PC-9 (cell line): ENCODE data around the gene TGFB1. TPM values are rescaled to one million over a fixed set of nuclear protein-coding genes. Genes with fewer than 3 reads are reported as not detected.

Source experiments
- BruUV-seq: library from RNA; stranded (reverse); fragments of 400-500 nt; replicated peaks from 2 replicates; lab custom pipeline; 2021; lab: Mats Ljungman, UMichigan
- CTCF ChIA-PET: fragments of 300-600 bp; sonication (Branson Sonifier 250); formaldehyde crosslinking; loops from one replicate; lab custom pipeline; 2022; ENCODE audit warnings: antibody characterized with exemption; lab: Charles Lee
- POLR2A ChIA-PET: fragments of 300-600 bp; sonication (Branson Sonifier 250); formaldehyde crosslinking; loops from one replicate; lab custom pipeline; 2022; ENCODE audit warnings: antibody characterized with exemption; ENCODE audit not compliant: unreplicated experiment; lab: Charles Lee
- DNase-seq, 2 experiments: peaks; one replicate each; pipeline versions ENCODE4 v3.0.0 to v3.0.0-alpha.2; 2015 to 2022; ENCODE audit warnings: mixed read lengths in 1 of 2
- H2AFZ ChIP-seq: fragments of 200-600 bp; sonication (generic); 2 replicates; pipeline ENCODE4 v1.8.1; 2017; ENCODE audit warnings: antibody characterized with exemption
- H3F3A ChIP-seq: fragments of 200-600 bp; sonication (generic); 2 replicates; pipeline ENCODE4 v1.8.1; 2017; ENCODE audit warnings: antibody characterized with exemption, mild to moderate bottlenecking, low read depth; ENCODE audit not compliant: insufficient read depth
- H3K27ac ChIP-seq: fragments of 200-600 bp; sonication (generic); 2 replicates; pipeline ENCODE4 v1.6.1; 2016; ENCODE audit warnings: mixed run types
- H3K27me3 ChIP-seq: fragments of 200-600 bp; sonication (generic); 2 replicates; pipeline ENCODE4 v1.6.1; 2016; ENCODE audit warnings: low read depth, mixed run types; ENCODE audit not compliant: insufficient read depth
- H3K36me3 ChIP-seq: fragments of 200-600 bp; sonication (generic); 2 replicates; pipeline ENCODE4 v1.6.1; 2016; ENCODE audit warnings: low read depth, mixed run types
- H3K4me1 ChIP-seq: fragments of 200-600 bp; sonication (generic); replicated peaks from 2 replicates; pipeline ENCODE4 v1.6.1; 2016; ENCODE audit warnings: mixed run types; ENCODE audit not compliant: insufficient read depth
- H3K4me2 ChIP-seq: fragments of 200-600 bp; sonication (generic); 2 replicates; pipeline ENCODE4 v1.6.1; 2017; ENCODE audit warnings: mixed run types
- H3K4me3 ChIP-seq: fragments of 200-600 bp; sonication (generic); 2 replicates; pipeline ENCODE4 v1.6.1; 2016; ENCODE audit warnings: mixed run types
- H3K79me2 ChIP-seq: fragments of 200-600 bp; sonication (generic); 2 replicates; pipeline ENCODE4 v1.6.1; 2017; ENCODE audit warnings: low read depth, mixed run types
- H3K9me2 ChIP-seq: fragments of 200-600 bp; sonication (generic); 2 replicates; pipeline ENCODE4 v1.8.1; 2017; ENCODE audit warnings: mild to moderate bottlenecking; ENCODE audit not compliant: insufficient read depth
- H3K9me3 ChIP-seq: fragments of 200-600 bp; sonication (generic); 2 replicates; pipeline ENCODE4 v1.8.1; 2016; ENCODE audit warnings: low read depth; ENCODE audit not compliant: insufficient read depth
- H4K20me1 ChIP-seq: fragments of 200-600 bp; sonication (generic); 2 replicates; pipeline ENCODE4 v1.8.1; 2017; ENCODE audit not compliant: insufficient read depth
- CTCF ChIP-seq: fragments of 200-600 bp; sonication (generic); conservative IDR thresholded peaks from 2 replicates; pipeline ENCODE4 v1.6.1; 2017; ENCODE audit warnings: mixed run types, antibody characterized with exemption, mild to moderate bottlenecking, moderate library complexity
- EZH2 ChIP-seq: fragments of 200-600 bp; sonication (generic); IDR thresholded peaks from 2 replicates; pipeline ENCODE4 v1.8.0; 2017; ENCODE audit warnings: antibody characterized with exemption, low read depth
- intact Hi-C: fragments of 100-400 bp; cut with micrococcal nuclease; formaldehyde crosslinking; loops from one replicate; pipeline ENCODE4 v1.10.0; 2022; ENCODE audit not compliant: unreplicated experiment
- total RNA-seq: library from RNA; stranded (reverse); gene quantifications from 2 replicates; pipeline ENCODE4 v1.2.3, GENCODE V29; 2021

Gene TGFB1
- total RNA-seq, 1 experiment from 2014 or later: 67.9 TPM

GRCh38 chr19:41298348-41298964 is 55.3 kb downstream of the TGFB1 start:
- no TSS peak for BruUV-seq
- H3K27me3 ChIP-seq: no peaks in the 10 kb centered on the region
- H3K4me3 ChIP-seq: no peak overlapping the region
- H3K9me3 ChIP-seq: no peaks in the 10 kb centered on the region
- peaks cover 15% of the 10 kb centered on the region for H4K20me1 ChIP-seq
- peaks cover 38% of the 10 kb centered on the region for H3K36me3 ChIP-seq
- H3K4me2 ChIP-seq: no peak overlapping the region
- intact Hi-C loops: no loop called here
- no peaks in the 10 kb centered on the region for H3K4me1 ChIP-seq
- no peaks in the 10 kb centered on the region for H3K79me2 ChIP-seq
- TF ChIP-seq EZH2 (no peak), CTCF (no peak)
- CTCF ChIA-PET: interaction anchor here (0.6 kb wide), 1 partner anchor 57 kb away, joined by 9 read pairs; no protein-coding TSS in a partner anchor
- POLR2A ChIA-PET: no interaction called here
- H3K9me2 ChIP-seq: no peaks in the 10 kb centered on the region
- no peak overlapping the region for H2AFZ ChIP-seq
- H3K27ac ChIP-seq: no peak overlapping the region
- peaks cover 18% of the 10 kb centered on the region; the same call in 1 of the 2 replicates for H3F3A ChIP-seq
- DNase-seq: no peak

GRCh38 chr19:41297628-41298347 is 55.9 kb downstream of the TGFB1 start:
- Histone ChIP-seq H4K20me1 (peaks cover 15% of the 10 kb centered on the region), H3K36me3 (peaks cover 44% of the 10 kb centered on the region), H3K4me2 (no peak overlapping the region), H3K9me3 (no peaks in the 10 kb centered on the region), H3K4me1 (no peaks in the 10 kb centered on the region), H3K4me3 (no peak overlapping the region), H3F3A (peaks cover 18% of the 10 kb centered on the region; the same call in 1 of the 2 replicates), H3K79me2 (no peaks in the 10 kb centered on the region), H3K9me2 (no peaks in the 10 kb centered on the region), H3K27me3 (no peaks in the 10 kb centered on the region), H3K27ac (no peak overlapping the region), H2AFZ (no peak overlapping the region)
- ChIA-PET CTCF (no interaction called here), POLR2A (no interaction called here)
- intact Hi-C loops: no loop called here
- BruUV-seq: no TSS peak
- no peak for DNase-seq
- TF ChIP-seq EZH2 (no peak), CTCF (no peak)

GRCh38 chr19:41296433-41296871 is 57.3 kb downstream of the TGFB1 start:
- H3K79me2 ChIP-seq: no peaks in the 10 kb centered on the region
- H4K20me1 ChIP-seq: peaks cover 18% of the 10 kb centered on the region
- intact Hi-C loops: no loop called here
- peaks cover 51% of the 10 kb centered on the region for H3K36me3 ChIP-seq
- DNase-seq: peak; percentile 46 to 49
- no peak overlapping the region for H3K4me3 ChIP-seq
- no peak overlapping the region for H2AFZ ChIP-seq
- TF ChIP-seq EZH2: no peak
- TF ChIP-seq CTCF: no peak
- no peak overlapping the region for H3K27ac ChIP-seq
- no TSS peak for BruUV-seq
- ChIA-PET POLR2A (no interaction called here), CTCF (no interaction called here)
- no peaks in the 10 kb centered on the region for H3K4me1 ChIP-seq
- H3K4me2 ChIP-seq: no peak overlapping the region
- H3K9me3 ChIP-seq: no peaks in the 10 kb centered on the region
- no peaks in the 10 kb centered on the region for H3K27me3 ChIP-seq
- H3K9me2 ChIP-seq: no peaks in the 10 kb centered on the region
- peaks cover 18% of the 10 kb centered on the region; the same call in 1 of the 2 replicates for H3F3A ChIP-seq
